Panc1 (cell line): ENCODE results near the gene NPHP4. TPM values are rescaled to one million over a fixed set of nuclear protein-coding genes. Genes with fewer than 3 reads are reported as not detected.

Source experiments
- ATAC-seq: fragments of 200-7000 bp; cut with Tn5 transposase; 2 replicates; pipeline ENCODE4 v1.9.1; 2020; ENCODE audit warnings: mild to moderate bottlenecking, moderate library complexity
- BruUV-seq: library from RNA; stranded (reverse); fragments of 400-500 nt; replicated peaks from 2 replicates; lab custom pipeline; 2021; lab: Mats Ljungman, UMichigan
- CTCF ChIA-PET: fragments of 300-600 bp; sonication (Branson Sonifier 250); formaldehyde crosslinking; loops from one replicate; lab custom pipeline; 2022; ENCODE audit warnings: antibody characterized with exemption; lab: Charles Lee
- POLR2A ChIA-PET: fragments of 300-600 bp; sonication (Branson Sonifier 250); formaldehyde crosslinking; loops from one replicate; lab custom pipeline; 2022; ENCODE audit warnings: antibody characterized with exemption; lab: Charles Lee
- DNase-seq: peaks from one replicate; pipeline ENCODE4 v3.0.0-alpha.2; 2010; ENCODE audit warnings: low read depth, low spot score
- H3K27ac ChIP-seq: 2 replicates; pipeline ENCODE4 v1.5.1; 2011; ENCODE audit warnings: mild to moderate bottlenecking, low read length, inconsistent platforms
- H3K27me3 ChIP-seq: fragments of 200-500 bp; sonication (Bioruptor generic); 2 replicates; pipeline ENCODE4 v1.6.0; 2014; ENCODE audit warnings: low read length, inconsistent platforms; ENCODE audit not compliant: control insufficient read depth, insufficient read depth
- H3K36me3 ChIP-seq: fragments of 200-500 bp; sonication (Bioruptor generic); 2 replicates; pipeline ENCODE4 v1.5.1; 2014; ENCODE audit warnings: inconsistent platforms, mild to moderate bottlenecking, low read length, moderate library complexity; ENCODE audit not compliant: control insufficient read depth, insufficient read depth
- H3K4me1 ChIP-seq: 2 replicates; pipeline ENCODE4 v1.5.1; 2011; ENCODE audit warnings: inconsistent platforms, mild to moderate bottlenecking, low read length, moderate library complexity; ENCODE audit not compliant: control insufficient read depth, insufficient read depth
- H3K4me3 ChIP-seq, 2 experiments: 2 replicates each; pipeline ENCODE4 v1.5.1; 2011 to 2012; ENCODE audit warnings: low read depth in 2 of 2, low read length in 2 of 2, mild to moderate bottlenecking in 2 of 2, inconsistent platforms in 1 of 2, moderate library complexity in 1 of 2
- H3K9me3 ChIP-seq: fragments of 200-500 bp; sonication (Bioruptor generic); 2 replicates; pipeline ENCODE4 v1.5.1; 2014; ENCODE audit warnings: low read depth, mild to moderate bottlenecking, inconsistent platforms, low read length, moderate library complexity; ENCODE audit not compliant: control insufficient read depth, insufficient read depth
- CTCF ChIP-seq: fragments of 450-650 bp; IDR thresholded peaks from 2 replicates; pipeline ENCODE4 v1.5.1; 2017; ENCODE audit warnings: mild to moderate bottlenecking
- POLR2AphosphoS5 ChIP-seq: IDR thresholded peaks from 2 replicates; pipeline ENCODE4 v1.6.1; 2012; ENCODE audit warnings: mild to moderate bottlenecking, low read depth, low read length, moderate library complexity
- REST ChIP-seq, 2 experiments: IDR thresholded peaks; 2 replicates each; pipeline ENCODE4 v1.6.1; 2011 to 2012; ENCODE audit warnings: low read depth in 2 of 2, control low read depth in 1 of 2, low read length in 1 of 2, mild to moderate bottlenecking in 1 of 2, moderate library complexity in 1 of 2; ENCODE audit not compliant: insufficient read depth in 1 of 2
- SIN3A ChIP-seq: IDR thresholded peaks from 2 replicates; pipeline ENCODE4 v1.6.1; 2012; ENCODE audit warnings: low read depth, mild to moderate bottlenecking, low read length, moderate library complexity, borderline replicate concordance; ENCODE audit not compliant: insufficient read depth
- TCF7L2 ChIP-seq: IDR thresholded peaks from 2 replicates; pipeline ENCODE4 v1.6.1; 2011; ENCODE audit warnings: mild to moderate bottlenecking, low read depth, low read length, inconsistent platforms
- in situ Hi-C: cut with HindIII; loops from 2 replicates; pipeline ENCODE4 v1.10.0; 2016; ENCODE audit warnings: low sequenced_read_pairs, low pct_unique_long_range_greater_than_20kb
- intact Hi-C: fragments of 100-400 bp; cut with micrococcal nuclease; formaldehyde crosslinking; loops from one replicate; pipeline ENCODE4 v1.10.0; 2022; ENCODE audit not compliant: unreplicated experiment
- total RNA-seq: library from RNA; stranded (reverse); gene quantifications from one replicate; pipeline ENCODE4 v1.2.1, GENCODE V29; 2021; ENCODE audit not compliant: unreplicated experiment

Gene NPHP4
- total RNA-seq, 1 experiment from 2014 or later = 20.1 TPM

- TF ChIP-seq POLR2AphosphoS5 (no peak), TCF7L2 (no peak), SIN3A (no peak), REST (IDR thresholded peaks at IDR 0.05; ENCODE audit: insufficient read depth in 1 of 2, low read depth in 2 of 2, low read length in 1 of 2) (no peak), CTCF (no peak)
- no TSS peak for BruUV-seq
- no peaks in the 10 kb centered on the region for H3K9me3 ChIP-seq
- H3K27me3 ChIP-seq = no peaks in the 10 kb centered on the region
- in situ Hi-C loops (no loop called here), intact Hi-C loops (no loop called here)
- no peaks in the 10 kb centered on the region for H3K4me1 ChIP-seq
- H3K4me3 ChIP-seq = no peak overlapping the region
- H3K27ac ChIP-seq = no peak overlapping the region
- ChIA-PET CTCF (no interaction called here), POLR2A (no interaction called here)
- no peak for DNase-seq
- no peaks in the 10 kb centered on the region for H3K36me3 ChIP-seq
- peak; percentile 35; the same call in 1 of the 2 replicates for ATAC-seq
Observed at GRCh38 chr1:6012529-6013318, 20.5 kb upstream of the NPHP4 start.

GRCh38 chr1:6011946-6012258 lies 19.7 kb upstream of the NPHP4 start:
- BruUV-seq = no TSS peak
- TF ChIP-seq TCF7L2 (no peak), CTCF (no peak), SIN3A (no peak), POLR2AphosphoS5 (no peak), REST (IDR thresholded peaks at IDR 0.05; ENCODE audit: insufficient read depth in 1 of 2, low read depth in 2 of 2, low read length in 1 of 2) (no peak)
- ATAC-seq (no peak), DNase-seq (no peak)
- Histone ChIP-seq H3K4me3 (no peak overlapping the region), H3K4me1 (no peaks in the 10 kb centered on the region), H3K27ac (no peak overlapping the region), H3K9me3 (no peaks in the 10 kb centered on the region), H3K36me3 (no peaks in the 10 kb centered on the region), H3K27me3 (no peaks in the 10 kb centered on the region)
- in situ Hi-C loops = no loop called here
- ChIA-PET CTCF (no interaction called here), POLR2A (no interaction called here)
- intact Hi-C loops = no loop called here
